22Rv1 (cell line): ENCODE data around the gene CAD.
"Not testable (repeated sequence)": the region's sequence is repeated elsewhere in the genome, so short reads cannot be mapped to it uniquely, and the experiment has no call there.

Source experiments
- H3K27ac ChIP-seq: fragments of 450-650 bp; 2 replicates; pipeline ENCODE4 v1.5.1; 2017
- ZFX ChIP-seq: fragments of 450-650 bp; IDR thresholded peaks from 2 replicates; pipeline ENCODE4 v1.6.1; 2017; ENCODE audit warnings: antibody characterized with exemption, borderline replicate concordance
- TF ChIP-seq, protein P1 (sequence below): fragments of 450-650 bp; IDR thresholded peaks from 2 replicates; pipeline ENCODE4 v1.5.1; 2017; ENCODE audit warnings: mild to moderate bottlenecking

CAD gene

GRCh38 chr2:27270131-27270530 is 53.0 kb downstream of the CAD start:
- no peak overlapping the region for H3K27ac ChIP-seq
- TF ChIP-seq ZFX: no peak
- TF ChIP-seq, protein P1, sequence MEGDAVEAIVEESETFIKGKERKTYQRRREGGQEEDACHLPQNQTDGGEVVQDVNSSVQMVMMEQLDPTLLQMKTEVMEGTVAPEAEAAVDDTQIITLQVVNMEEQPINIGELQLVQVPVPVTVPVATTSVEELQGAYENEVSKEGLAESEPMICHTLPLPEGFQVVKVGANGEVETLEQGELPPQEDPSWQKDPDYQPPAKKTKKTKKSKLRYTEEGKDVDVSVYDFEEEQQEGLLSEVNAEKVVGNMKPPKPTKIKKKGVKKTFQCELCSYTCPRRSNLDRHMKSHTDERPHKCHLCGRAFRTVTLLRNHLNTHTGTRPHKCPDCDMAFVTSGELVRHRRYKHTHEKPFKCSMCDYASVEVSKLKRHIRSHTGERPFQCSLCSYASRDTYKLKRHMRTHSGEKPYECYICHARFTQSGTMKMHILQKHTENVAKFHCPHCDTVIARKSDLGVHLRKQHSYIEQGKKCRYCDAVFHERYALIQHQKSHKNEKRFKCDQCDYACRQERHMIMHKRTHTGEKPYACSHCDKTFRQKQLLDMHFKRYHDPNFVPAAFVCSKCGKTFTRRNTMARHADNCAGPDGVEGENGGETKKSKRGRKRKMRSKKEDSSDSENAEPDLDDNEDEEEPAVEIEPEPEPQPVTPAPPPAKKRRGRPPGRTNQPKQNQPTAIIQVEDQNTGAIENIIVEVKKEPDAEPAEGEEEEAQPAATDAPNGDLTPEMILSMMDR: no peak

DNA sequence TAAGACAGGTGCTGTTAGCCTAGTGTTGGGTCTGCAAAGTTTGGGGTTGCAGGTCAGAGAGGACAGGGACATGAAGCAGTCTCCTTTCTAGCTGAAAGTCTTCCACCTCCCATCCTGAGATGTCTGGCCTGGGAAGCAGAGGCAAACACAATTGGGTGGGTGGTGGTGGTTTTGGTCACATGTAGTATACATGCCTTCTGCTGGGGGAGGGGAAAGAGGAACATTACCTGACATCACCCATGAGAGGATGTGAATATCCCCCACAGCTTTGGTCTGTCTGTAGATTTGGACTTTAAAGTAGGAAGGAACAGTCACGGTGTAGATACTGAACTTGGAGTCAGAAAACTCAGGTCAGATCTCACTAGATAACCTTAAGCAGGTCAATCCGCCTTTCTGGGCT is 53.5 kb downstream of the CAD start:
- no peak for TF ChIP-seq ZFX
- TF ChIP-seq, protein P1: no peak
- no peak overlapping the region for H3K27ac ChIP-seq

GRCh38 chr2:27271631-27272340 is 54.6 kb downstream of the CAD start:
- TF ChIP-seq, protein P1: no peak
- TF ChIP-seq ZFX: no peak
- H3K27ac ChIP-seq: no peak overlapping the region

GRCh38 chr2:27272537-27273522 is 55.7 kb downstream of the CAD start:
- H3K27ac ChIP-seq: not testable (repeated sequence)

DNA sequence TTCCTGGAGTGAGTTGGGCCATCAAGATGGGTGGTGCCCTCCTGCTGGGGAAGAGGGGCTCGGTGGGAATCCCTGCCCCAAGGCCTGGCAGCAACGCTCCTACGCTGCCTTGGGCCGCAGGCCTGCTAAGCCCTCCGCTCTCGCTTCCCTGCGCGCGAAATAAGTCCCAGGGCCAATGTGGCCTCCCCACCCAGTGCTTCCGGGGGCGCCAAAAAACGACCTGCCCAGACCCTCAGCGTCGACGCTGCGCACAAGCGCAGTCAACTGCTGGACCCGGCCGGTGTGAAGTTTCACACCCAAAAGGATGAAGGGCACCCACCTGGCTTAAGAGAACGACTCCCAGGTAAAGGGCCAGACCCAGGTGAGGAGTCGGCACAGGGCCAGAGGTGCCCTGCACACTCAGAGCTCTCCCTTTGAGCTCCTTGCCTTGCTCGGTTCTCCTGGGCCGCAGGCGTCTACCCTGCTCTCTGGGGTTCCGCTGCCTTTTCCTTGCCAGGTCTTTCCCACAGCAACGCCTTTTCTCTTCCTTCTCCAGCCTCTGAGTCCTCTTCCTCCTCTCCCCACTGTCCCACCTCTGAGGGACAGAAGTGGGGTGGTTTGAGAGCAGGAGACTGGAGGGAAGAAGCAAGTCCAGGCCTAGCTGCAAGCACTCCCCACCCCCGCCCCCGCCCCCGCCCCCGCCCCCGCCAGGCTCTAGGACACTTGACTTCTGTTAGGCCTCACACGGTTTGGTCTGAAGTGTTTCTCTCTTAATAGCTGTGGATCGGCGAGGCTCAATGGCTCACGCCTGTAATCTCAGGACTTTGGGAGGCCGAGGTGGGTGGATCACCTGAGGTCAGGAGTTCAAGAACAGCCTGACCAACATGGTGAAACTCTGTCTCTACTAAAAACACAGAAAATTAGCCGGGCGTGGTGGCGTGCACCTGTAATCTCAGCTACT is 58.3 kb downstream of the CAD start, which contains the start of gene DNAJC5G:
TSS of gene DNAJC5G (plus strand) at position 223 of the 940 bp plus-strand sequence. CDS start 1,296 bp downstream, outside the sequence.
- H3K27ac ChIP-seq: no peak within 1 kb of the TSS
- TF ChIP-seq, protein P1: no peak
- no peak for TF ChIP-seq ZFX

GRCh38 chr2:27278010-27278409 is 60.8 kb downstream of the CAD start:
- no peak overlapping the region for H3K27ac ChIP-seq
- TF ChIP-seq, protein P1: no peak
- TF ChIP-seq ZFX: no peak

DNA sequence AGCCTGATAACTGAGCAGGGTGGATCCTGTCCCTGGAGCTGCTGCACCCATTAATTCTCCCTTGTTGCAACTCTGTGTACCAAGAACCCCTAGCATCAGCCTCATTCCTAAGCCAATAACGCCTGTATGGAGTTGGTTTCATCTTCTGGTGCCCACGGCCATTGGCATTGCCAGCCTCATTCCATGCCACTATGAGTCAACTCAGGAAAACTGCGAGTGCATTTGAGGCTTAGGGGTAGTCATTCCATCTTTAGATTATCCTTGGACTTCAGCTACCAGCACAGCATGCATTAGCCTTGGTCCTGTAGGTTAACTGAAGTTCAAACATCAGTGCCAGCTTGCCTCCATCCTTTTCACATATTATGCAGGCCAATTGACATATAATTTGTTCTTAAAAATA is 63.7 kb downstream of the CAD start:
- no peak for TF ChIP-seq ZFX
- no peak overlapping the region for H3K27ac ChIP-seq
